Erythroblast (primary cell): Measurements from ENCODE around the gene PPP3CA.

ENCODE experiments used
- GATA1 ChIP-seq: IDR thresholded peaks from 2 replicates; pipeline ENCODE4 v1.6.1; 2011; ENCODE audit warnings: low read depth, mild to moderate bottlenecking, control low read depth, low read length, moderate library complexity
- POLR2A ChIP-seq: IDR thresholded peaks from 2 replicates; pipeline ENCODE4 v1.6.1; 2011; ENCODE audit warnings: mild to moderate bottlenecking, low read length

DNA sequence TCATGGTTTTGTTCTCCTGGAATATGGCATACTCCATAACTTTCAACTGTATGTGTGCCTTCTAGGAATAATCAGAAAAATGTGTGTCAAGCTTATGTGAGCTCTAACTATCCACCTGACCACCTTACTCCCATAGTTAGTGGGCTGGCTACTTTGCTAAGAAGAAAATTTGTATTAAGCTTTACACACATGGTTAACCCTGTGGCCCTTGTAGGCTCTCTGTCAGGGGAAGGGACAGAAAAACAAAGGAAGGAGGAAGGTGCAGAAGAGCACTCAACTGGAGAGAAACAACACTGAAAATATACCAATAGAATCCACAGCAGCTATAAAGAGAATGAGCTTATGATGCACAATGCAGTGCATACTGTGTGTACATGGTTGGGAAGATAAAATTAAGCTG is 84.6 kb downstream of the PPP3CA start:
- TF ChIP-seq POLR2A (no peak), GATA1 (no peak)
